GM08714 (cell line): ENCODE results near the gene IQCM.

Source experiments
- H3K4me3 ChIP-seq: fragments of 200-500 bp; sonication (Bioruptor generic); 2 replicates; pipeline ENCODE4 v1.5.1; 2014; ENCODE audit warnings: mild to moderate bottlenecking, low read length, inconsistent platforms
- ZNF274 ChIP-seq: IDR thresholded peaks from 2 replicates; pipeline ENCODE4 v1.6.1; 2012; ENCODE audit warnings: mild to moderate bottlenecking, low read depth, low read length

IQCM gene

GRCh38 chr4:149328161-149328560, 487.5 kb downstream of the IQCM start:
- no peak overlapping the region for H3K4me3 ChIP-seq
- TF ChIP-seq ZNF274 = no peak

DNA sequence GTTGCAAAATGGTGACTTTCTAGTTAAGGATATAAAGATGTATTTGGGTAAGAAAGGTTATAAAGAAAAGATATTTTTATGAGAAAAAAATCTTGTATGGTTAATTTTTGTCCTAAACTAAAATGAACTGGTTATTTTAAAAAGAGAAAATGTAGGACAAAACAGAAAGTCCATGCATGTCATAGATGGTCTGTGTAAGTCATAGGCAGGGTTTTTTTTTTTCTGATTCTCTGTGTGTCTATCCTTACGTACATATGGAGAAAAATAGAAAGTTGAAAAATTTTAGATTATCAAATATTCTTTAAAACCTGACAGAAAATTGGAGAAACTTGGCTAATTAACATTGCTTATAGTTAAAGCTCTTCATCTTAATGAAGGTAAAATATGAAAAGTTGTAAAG, 493.4 kb downstream of the IQCM start:
- H3K4me3 ChIP-seq = no peak overlapping the region
- TF ChIP-seq ZNF274 = no peak

DNA sequence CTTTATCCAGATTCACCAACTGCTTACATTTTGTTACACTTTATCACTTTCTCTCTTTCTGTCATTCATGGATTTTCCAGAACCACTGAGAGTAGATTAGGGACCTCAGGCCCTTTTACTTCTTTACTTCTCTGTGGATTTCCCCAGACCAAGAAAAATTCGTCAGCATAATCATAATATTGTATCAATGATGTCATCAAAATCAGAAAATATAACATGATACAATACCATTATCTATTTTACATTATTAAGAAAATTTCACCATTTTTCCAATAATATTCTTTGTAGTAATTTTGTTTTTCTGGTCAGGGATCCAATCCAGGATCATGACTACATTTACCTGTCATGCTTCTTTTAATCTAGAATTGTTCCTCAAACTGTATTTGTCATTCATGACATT, 494.2 kb downstream of the IQCM start:
- TF ChIP-seq ZNF274 = no peak
- H3K4me3 ChIP-seq = no peak overlapping the region

DNA sequence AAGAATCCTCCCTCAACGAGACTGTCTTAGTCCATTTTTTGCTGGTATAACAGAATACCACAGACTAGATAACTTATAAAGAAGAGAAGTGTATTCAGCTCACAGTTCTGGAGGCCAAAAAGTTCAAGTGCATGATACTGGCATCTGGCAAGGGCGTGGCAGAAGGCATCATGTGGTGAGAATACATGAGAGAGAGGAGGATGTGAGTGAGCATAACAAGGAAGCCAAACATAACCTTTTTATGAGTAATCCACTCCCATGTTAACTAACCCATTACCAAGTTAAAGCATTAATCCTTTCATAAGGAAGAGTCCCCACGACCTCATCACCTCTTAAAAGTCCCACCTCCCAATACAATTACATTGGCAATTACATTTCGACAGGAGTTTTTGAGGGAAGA, 504.6 kb downstream of the IQCM start:
- H3K4me3 ChIP-seq = no peak overlapping the region
- no peak for TF ChIP-seq ZNF274

- TF ChIP-seq ZNF274 = no peak
- no peak overlapping the region for H3K4me3 ChIP-seq
These were observed 509.1 kb downstream of the IQCM start for GRCh38 chr4:149306537-149306936.
